NCI-H2107 treated with DMSO at 0.1 percent for 48 hours (cell line): ENCODE results near the gene ADORA3.

Source experiments
- DNase-seq: peaks from one replicate; lab custom pipeline; 2025; ENCODE audit not compliant: unreplicated experiment; lab: John Stamatoyannopoulos, UW

Gene ADORA3

DNA sequence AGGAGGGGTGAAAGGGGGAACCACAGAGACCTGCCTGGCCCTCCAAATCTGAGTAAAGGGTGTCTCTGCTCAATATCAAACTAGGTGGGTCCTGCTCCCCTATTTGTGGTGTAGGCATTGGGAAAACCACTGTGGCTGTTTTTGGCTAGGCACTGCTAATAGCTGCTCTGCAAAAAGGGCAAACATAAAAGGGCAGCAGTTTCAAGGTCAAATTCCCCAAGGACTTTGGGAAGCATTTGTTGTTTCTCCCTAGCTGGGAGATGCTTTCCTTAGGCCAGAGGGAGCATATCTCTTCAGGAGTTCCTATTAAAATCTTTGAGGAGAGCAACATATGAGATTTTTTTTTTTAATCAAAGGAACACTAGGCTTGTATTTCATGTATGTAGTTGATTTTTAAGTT is 27.2 kb downstream of the ADORA3 start:
- no peak for DNase-seq

DNA sequence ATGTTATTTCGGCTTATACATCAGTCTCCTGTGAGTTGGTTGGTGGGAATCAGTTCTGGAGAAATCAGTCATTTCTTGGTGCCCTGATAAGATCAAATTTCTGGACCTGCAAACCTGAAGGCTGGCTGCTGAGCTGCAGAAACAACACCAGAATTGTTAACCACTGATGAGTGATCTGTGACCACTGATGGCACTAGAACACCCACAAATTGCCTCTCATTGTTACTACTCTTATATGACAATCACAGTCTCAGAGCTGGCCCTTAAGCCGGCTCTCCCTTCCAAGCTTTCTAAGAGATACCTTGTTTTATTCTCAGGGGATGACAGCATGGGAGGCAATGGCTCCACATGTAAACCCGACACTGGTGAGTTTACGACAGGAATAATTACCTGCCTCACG is 27.7 kb downstream of the ADORA3 start:
- peak; percentile 85 for DNase-seq

DNA sequence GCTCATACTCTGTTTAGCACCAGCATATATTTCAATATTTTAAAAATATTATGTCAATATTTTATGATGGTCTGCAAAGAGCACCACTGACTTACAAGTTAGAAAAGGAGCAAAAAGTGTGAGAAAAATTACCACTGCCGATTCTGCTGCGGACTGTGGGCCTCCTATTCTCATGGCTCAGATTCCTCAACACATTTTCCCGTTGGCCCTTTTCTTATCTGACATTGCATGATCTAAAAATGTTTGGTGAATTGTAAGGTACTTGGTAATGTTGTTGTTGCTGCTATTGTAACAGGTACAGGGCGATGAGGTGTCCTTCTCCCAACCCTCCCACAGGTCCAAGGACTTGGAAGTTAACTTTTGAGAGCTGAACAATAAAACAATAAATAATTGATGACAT is 28.9 kb downstream of the ADORA3 start:
- no peak for DNase-seq

DNA sequence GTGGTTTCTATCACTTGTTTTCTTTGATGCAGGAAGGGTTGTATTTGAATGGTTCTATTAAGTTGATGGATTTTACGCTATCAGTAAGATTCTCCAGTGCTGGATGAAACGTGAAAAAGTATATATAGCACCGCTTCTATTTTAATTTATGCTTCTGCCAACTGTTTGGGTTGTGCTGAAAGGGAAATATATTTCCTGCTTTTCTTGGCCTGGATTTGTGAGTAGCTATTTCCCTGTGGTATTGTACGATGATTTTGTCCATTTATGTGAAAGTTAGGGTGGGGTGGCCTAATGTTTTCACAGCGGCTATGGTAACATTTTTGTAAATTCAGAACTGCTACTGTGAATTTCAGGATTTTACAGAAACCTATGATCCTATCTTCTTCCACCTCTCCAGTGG is 29.3 kb downstream of the ADORA3 start:
- DNase-seq, result no peak

DNA sequence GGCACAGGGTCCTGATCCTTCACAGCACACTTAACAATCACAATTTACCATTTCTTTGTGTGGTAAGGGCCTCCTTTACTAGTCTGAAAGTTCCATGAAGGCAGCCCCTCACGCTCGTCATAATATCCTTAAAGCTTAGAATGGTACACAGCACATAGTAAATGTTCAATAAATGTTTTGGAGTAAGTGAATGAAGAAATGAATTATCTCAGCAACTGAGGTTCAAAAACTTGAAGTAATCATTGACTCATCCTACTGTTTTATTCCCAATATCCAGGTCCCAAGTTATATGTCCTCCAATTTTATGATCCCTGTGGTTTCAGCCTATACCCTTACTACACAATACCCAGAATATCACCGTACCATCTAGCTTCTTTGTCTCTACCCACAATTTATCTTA is 31.9 kb downstream of the ADORA3 start:
- DNase-seq, result no peak

DNA sequence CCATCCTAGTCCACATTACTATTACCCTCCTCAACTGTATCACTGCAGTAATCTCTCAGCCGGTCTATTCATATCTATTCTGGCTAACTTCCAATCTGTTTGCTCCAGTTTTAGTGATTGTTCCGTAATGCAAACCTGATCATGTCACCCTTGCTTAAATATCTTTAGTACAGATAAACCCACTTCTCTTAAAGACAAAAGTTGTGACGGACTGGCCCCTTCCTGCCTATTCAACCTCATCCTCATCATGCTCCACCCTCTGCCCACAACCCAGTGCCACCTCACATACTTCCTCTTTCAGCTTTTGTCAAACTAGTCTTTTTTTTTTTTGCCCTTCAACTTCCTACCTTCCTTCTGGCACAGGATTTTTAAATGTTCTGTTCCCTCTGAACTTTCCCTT is 32.4 kb downstream of the ADORA3 start:
- no peak for DNase-seq

DNA sequence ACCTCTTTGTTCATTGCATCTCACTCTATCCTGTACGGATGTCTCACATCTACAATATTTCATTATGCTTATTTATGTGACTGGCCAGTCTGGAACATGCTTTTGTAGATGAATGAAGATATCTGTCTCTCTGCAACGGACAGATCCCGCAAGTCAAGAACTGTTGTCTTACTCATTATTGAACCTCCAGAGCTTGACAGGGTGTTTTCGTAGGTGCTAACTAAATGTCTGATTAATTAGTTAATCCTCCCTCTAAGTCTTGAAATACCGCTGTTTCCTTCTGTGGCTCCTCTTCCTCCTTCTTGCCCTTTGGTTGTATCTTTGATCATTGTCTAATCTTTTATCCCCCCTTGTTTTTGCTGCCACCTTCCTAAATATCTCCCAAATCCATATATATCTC is 32.8 kb downstream of the ADORA3 start:
- DNase-seq, result no peak

DNA sequence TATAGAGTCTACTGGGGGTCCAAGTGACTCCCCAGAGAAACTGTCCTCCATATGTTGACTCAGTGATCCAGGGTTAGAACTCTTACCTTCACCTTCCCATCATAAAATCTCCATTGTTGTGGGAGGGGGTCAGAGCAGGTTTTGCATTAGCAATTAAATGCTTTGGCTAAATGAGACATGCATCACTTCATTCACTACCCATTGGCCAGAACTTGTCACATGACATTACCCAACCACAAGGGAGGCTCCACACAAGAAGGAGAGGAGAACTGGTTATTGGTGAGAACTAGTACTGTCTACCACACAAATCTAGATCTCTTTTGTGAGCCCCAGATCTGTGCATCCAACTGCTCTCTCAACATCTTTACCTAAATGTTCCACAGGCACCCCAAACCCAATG is 33.9 kb downstream of the ADORA3 start:
- no peak for DNase-seq

DNA sequence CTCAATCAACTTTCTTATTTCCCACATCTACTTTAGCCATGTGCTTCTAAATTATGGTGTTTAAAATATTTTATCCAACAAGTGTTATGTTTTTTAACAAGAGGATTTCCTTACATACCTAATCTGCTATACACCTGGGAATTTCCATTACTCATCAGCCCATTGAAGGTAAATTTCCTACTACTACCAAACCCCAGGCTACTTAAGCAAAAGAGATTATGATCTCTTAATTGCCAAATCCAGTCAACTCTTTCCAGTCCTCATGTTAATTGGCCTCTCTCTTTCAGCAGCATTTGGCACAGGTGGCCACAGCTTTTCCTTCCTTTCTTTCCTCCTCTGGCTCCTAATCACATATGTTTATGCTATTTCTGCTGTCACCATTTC is 34.7 kb downstream of the ADORA3 start:
- no peak for DNase-seq

DNA sequence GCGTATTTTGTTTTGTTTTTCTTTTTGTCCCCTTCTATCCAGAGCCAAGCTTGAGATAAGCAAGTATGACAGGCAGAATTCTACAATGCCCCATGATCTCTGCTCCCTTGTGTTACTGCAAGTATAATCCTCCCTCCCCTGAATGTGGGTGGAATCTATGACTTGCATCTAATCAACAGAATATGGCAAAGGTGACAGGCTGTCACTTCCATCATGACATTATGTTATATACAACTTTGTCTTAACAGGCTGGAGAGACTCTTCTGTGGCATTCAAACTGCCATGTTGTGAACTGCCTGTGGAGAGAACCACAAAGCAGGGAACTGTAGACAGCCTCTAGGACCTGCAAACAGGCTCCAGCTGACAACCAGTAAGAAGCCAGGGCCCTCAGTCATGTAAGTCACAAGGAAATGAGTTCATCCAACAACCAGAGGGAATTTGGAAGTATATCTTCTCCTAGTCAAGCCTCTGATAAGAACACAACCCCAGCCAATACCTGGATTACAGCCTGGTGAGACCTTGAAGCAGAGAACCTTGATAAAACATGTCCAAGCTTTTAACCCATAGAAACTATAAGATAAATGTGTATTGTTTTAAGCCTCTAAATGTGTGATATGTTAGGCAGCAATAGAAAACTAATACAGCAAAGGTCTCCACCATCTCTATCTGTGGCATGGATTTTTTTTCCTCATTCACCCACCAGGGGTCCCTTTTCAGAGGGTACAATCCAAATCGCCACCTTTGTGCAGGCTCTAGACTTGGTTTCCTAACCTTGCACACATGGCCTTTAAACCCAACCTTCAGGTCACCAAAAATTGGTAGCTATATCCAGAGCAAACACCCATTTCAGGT is 35.3 kb downstream of the ADORA3 start:
- no peak for DNase-seq

DNA sequence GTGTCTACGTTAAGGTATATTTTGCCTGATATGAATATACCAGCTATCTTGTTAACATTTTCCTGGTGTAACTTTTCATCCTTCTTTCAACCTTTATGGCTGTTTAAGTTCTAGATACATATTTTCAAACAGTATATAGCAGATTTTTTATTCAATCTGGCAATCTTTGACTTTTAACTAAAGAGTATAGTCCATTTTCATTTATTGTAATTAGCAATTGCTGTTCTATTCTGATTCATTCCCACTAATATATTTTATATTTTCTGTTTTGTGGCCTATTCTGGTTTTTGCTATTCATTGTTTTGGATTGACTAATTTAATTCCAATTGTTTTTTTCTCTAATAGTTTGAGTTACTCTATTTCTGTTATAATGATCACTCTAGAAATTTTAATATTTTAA is 37.0 kb downstream of the ADORA3 start:
- no peak for DNase-seq

DNA sequence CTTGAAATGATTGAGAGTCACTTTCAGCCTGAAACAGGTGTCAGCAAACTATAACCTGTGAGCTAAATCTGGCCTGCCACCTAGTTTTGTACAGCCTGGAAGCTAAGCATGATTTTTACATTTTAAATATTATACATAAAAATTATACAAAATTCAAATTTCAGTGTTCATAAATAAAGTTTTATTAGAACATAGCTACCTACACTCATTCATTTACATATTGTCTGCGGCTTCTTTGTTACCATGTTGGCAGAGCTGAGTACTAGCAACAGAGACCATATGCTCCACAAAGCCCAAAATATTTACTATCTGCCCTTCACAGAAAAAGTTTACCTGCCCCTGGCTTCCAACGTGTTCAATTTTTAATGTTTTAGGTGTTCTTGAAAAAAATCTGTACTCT is 37.7 kb downstream of the ADORA3 start:
- no peak for DNase-seq

DNA sequence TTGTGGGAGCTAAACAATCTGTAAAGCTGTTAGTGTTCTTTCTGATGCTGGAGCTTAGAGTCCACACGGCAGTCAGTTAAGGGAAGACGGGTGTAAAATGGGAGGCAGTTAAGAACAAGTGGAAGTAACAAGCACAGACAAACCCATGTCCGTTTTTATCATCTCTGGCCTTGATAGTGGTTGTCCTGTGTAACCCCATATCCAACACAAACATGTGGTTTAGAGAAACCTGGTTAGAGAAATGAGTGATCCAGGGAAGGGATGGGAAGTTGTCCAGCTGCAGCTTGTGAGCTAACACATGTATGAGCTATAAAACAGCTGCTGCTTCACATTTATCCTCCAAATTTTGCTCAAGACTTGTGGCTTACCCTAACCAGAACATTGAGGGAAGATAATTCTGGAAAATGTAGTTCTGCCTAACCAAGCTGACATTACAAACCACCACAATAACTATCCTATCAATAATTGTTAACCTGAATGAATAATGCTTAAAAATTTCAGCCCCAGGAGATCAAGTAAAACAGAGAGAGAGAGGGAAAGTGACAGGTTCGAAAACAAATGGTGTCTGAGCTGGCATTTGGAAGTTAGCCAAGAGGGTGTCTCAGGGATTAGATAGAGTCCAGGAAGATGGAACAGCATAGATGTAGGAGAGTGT is 40.3 kb downstream of the ADORA3 start:
- no peak for DNase-seq

DNA sequence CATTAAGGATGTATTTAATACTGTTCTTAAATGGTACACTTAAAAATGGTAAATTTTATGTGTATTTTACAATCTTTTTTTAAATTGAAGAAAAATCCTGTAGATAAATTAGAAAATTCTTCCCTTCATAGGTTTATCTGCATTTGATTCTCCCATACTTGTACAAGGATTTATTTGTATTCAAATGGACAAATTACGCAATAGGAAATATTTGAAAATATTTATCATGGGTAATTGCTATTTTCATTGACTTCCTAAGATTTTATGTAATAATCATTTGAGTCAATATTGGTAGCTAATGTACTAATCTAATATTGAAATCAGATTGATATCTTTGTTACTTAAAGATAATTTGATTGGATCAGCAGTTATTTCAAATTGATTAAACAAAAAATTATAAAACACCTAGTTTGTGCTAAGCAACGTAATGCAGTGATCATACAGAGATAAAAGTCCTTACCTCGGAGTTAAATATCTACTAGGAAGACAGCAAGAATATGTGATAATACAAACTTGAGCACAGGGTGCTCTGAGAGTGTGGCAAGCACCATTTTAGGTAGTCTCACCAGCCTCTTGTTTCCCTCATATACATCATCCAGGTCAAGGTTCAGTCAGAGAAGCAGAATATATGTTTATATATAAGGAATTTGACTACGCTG is 40.9 kb downstream of the ADORA3 start:
- DNase-seq, result no peak

DNA sequence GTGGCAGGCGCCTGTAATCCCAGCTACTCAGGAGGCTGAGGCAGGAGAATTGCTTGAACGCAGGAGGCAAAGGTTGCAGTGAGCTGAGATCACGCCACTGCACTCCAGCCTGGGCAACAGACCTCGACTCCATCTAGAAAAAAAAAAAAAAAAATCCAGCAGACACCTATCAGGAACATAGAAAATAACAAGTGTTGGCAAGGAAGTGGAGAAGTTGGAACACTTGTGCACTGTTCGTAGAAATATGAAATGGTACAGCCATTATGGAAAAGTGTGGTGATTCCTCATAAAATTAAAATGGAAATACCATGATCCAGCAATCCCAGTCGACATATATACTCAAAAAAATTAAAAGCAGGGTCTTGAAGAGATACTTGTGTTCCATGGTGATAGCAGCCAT is 41.7 kb downstream of the ADORA3 start:
- DNase-seq, result no peak

DNA sequence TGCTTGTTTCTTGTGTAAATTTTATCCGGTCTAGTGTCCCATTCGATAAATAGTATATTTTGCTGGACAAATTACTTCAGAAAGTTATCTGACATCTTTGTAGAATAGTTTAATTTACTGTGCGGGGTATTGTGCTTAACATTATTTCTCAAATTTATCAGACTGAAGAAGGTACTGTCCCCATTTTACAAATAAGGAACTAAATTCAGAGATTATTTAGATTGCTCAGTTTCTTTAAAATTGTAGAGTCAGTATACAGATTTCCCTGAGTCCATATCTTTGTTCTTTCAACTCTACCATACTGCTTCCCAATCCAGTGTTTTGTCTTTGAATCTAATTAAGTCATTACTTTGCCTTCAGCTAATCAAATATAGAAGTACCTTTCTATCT is 47.8 kb downstream of the ADORA3 start:
- no peak for DNase-seq

DNA sequence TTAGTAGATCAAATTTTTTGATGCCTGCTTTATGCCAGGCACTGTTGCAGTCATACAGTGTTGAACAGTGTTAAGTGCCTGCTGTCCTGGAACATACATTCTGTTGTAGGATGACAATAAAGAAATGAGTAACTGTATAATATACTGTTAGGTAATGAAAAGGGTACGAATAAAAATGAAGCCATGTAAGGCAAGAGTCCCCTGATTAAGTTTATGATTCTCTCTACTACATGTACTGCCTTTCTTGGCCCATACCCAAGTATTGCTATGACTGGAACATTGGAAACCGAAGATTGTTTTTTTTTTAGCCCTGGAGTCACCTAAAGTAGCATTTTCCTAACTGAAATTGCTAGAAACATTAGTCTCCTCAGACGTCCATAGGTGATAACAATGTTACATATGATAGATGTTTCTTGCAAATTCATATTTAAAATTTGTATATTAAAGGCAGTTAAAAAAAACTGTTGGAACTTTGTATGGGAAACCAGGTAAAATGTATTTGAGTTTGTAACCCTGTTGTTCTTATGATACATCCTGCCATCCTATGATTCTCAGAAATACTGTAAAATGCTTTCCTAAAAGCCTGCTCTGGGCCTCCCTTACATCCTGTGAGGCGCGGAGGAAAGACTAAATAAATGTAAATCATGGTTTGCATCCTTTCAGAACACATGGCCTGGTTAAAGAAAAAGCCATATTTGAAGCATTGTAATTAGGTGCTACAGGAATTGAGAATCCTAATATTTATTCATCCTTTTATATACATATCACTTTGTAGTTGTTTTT is 48.4 kb downstream of the ADORA3 start:
- no peak for DNase-seq

DNA sequence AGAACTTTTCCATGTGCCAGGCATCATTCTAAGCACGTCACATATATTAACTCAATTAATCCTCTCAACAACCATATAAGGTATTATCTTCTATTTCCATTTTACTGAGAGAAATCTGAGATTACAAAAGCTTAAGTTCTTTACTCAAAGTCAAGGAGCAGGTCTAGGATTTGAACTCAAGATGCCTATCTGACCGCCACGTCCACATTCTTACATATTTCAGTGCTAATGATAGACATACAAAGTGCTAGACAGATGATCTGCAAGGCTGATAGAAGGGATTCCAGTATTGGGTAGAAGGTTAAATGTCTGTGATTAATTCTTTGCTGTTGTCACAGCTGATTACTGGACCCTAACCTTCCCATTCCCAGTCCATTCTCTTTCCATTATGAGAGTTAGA is 49.7 kb downstream of the ADORA3 start:
- no peak for DNase-seq

DNA sequence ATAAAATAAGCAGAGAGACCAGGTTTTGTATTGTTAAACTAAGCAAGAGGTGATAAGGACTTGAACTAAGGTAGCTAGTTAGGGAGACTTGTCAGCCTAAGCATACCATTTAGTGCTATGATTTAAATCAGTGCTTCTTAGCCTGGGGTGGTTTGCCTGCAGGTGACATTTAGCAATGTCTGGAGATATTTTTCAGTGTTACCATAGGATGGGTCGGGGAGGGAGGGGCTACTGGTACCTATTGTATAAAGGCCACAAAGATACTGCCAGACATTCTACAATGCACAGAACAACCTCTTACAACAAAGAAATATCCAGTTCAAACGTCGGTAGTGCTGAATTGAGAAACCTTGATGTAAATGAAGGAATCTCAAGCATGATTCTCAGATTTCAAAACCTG is 50.9 kb downstream of the ADORA3 start:
- DNase-seq, result no peak

DNA sequence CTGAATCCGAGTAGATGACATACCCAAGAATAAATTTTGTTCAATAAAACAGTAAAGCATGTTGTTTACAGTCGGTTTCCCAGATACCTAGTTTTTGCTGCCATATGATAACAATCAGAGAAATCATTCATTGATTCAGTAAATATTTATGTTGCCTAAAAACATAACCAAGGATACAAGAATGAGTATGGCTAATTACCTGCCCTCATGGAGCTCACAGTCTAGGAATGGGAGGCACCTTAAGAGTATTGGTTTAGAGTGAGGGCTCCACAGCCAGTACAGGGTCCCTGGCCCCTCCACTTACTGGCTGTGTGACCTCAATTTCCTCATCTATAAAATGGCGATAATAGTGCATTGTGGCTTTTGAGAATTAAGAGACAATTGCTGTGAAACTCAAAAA is 53.2 kb downstream of the ADORA3 start:
- DNase-seq, result no peak

DNA sequence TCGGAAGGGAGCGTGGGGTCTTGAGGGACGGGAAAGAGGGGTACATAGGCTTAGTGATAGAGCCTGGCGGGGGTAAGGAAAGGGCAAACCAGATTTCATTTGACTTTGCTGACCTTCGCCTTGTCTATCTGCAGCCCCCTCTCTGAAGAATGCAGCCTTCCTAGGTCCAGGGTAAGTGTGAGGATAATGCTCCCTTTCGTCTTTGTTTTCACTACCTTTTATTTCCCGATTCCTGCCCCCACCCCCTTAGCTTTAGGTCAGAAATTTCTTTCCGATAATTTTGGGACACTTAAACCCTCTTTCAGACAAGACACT is 53.8 kb downstream of the ADORA3 start:
- DNase-seq, result no peak
